Loucy (cell line): ENCODE data around the gene AFF3.

Experiments
- EZH2phosphoT487 ChIP-seq: fragments of 200-600 bp; IDR thresholded peaks from 2 replicates; pipeline ENCODE4 v1.6.1; 2018; ENCODE audit warnings: antibody characterized with exemption, mild to moderate bottlenecking, moderate library complexity, borderline replicate concordance
- TF ChIP-seq, protein P1 (sequence below): fragments of 200-600 bp; sonication (generic); conservative IDR thresholded peaks from 2 replicates; pipeline ENCODE4 v1.5.1; 2014; ENCODE audit warnings: mild to moderate bottlenecking, antibody characterized with exemption, low read length

DNA sequence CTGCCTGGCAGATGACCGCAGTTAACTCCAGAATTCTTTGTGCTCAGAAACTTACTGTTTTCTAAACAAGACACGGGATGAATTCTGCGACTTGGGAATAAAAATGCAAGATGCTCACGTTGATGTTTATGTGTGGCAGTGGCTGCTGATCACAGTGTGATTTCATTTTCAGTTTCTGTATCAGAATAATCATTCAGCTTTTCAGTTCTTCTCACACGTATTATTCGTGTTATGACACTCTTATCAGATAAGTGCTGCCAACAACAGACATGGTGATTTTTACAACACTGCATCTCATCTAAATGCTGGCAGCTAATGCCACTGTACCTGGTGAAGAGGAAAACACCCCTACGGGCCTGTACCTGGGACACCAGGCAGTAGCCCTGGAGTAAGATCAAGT lies 379.7 kb downstream of the AFF3 start:
- TF ChIP-seq, protein P1, sequence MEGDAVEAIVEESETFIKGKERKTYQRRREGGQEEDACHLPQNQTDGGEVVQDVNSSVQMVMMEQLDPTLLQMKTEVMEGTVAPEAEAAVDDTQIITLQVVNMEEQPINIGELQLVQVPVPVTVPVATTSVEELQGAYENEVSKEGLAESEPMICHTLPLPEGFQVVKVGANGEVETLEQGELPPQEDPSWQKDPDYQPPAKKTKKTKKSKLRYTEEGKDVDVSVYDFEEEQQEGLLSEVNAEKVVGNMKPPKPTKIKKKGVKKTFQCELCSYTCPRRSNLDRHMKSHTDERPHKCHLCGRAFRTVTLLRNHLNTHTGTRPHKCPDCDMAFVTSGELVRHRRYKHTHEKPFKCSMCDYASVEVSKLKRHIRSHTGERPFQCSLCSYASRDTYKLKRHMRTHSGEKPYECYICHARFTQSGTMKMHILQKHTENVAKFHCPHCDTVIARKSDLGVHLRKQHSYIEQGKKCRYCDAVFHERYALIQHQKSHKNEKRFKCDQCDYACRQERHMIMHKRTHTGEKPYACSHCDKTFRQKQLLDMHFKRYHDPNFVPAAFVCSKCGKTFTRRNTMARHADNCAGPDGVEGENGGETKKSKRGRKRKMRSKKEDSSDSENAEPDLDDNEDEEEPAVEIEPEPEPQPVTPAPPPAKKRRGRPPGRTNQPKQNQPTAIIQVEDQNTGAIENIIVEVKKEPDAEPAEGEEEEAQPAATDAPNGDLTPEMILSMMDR = no peak
- TF ChIP-seq EZH2phosphoT487 = no peak
